Endothelial cell of umbilical vein (primary cell): ENCODE data around the gene C11orf21. TPM values are rescaled to one million over a fixed set of nuclear protein-coding genes. Genes with fewer than 3 reads are reported as not detected.

Experiments
- BruUV-seq: library from RNA; stranded (reverse); fragments of 400-500 nt; replicated peaks from 2 replicates; lab custom pipeline; 2021; lab: Mats Ljungman, UMichigan
- CTCF ChIA-PET: fragments of 300-600, 350-600 bp; sonication (Branson Sonifier 250); formaldehyde crosslinking; loops from one replicate; lab custom pipeline; 2021; ENCODE audit warnings: antibody characterized with exemption, inconsistent platforms; lab: Charles Lee
- POLR2A ChIA-PET: fragments of 300-600, 350-600 bp; sonication (Branson Sonifier 250); formaldehyde crosslinking; loops from one replicate; lab custom pipeline; 2021; ENCODE audit warnings: antibody characterized with exemption, inconsistent platforms; lab: Charles Lee
- DNase-seq: peaks from one replicate; pipeline ENCODE4 v3.0.0-alpha.2; 2011; ENCODE audit warnings: low read depth, low spot score
- FAIRE-seq: peaks from 2 replicates; lab custom pipeline; 2011; peaks lifted over from hg19 to GRCh38; lab: Jason Lieb, UNC
- H2AFZ ChIP-seq: 2 replicates; pipeline ENCODE4 v1.6.0; 2012; ENCODE audit warnings: low read depth, low read length, control low read depth, inconsistent platforms
- H3K27ac ChIP-seq: 2 replicates; pipeline ENCODE4 v1.5.1; 2011; ENCODE audit warnings: low read depth, mild to moderate bottlenecking, control low read depth, low read length, moderate library complexity; ENCODE audit not compliant: insufficient read depth
- H3K27me3 ChIP-seq, 2 experiments: 2 replicates each; pipeline versions ENCODE4 v1.6.0 to v1.6.1; 2011; ENCODE audit warnings: low read length in 2 of 2, mixed read lengths in 1 of 2; ENCODE audit not compliant: control insufficient read depth in 2 of 2, insufficient read depth in 2 of 2
- H3K36me3 ChIP-seq, 2 experiments: 2 replicates in 1 of 2; 3 replicates in 1 of 2; pipeline ENCODE4 v1.5.1; 2011; ENCODE audit warnings: low read length in 2 of 2, mild to moderate bottlenecking in 1 of 2, moderate library complexity in 1 of 2; ENCODE audit not compliant: control insufficient read depth in 2 of 2, insufficient read depth in 2 of 2; ENCODE audit errors: extremely low read depth in 1 of 2
- H3K4me1 ChIP-seq: 3 replicates; pipeline ENCODE4 v1.5.1; 2011; ENCODE audit warnings: mild to moderate bottlenecking, low read length; ENCODE audit not compliant: control insufficient read depth, insufficient read depth; ENCODE audit errors: extremely low read depth
- H3K4me2 ChIP-seq: 2 replicates; pipeline ENCODE4 v1.6.1; 2011; ENCODE audit warnings: low read length, control low read depth, mixed read lengths; ENCODE audit not compliant: insufficient read depth
- H3K4me3 ChIP-seq, 3 experiments: fragments of 200-600 bp in 1 of 3; sonication (generic), shearing (Covaris generic) in 1 of 3; replicated peaks in 1 of 3; 2 replicates each; pipeline ENCODE4 v1.5.1; 2011 to 2016; ENCODE audit warnings: control low read depth in 3 of 3, low read length in 3 of 3, mild to moderate bottlenecking in 2 of 3, inconsistent platforms in 1 of 3, low read depth in 1 of 3, moderate library complexity in 1 of 3; ENCODE audit not compliant: insufficient read depth in 1 of 3
- H3K79me2 ChIP-seq: 2 replicates; pipeline ENCODE4 v1.6.0; 2012; ENCODE audit warnings: low read length, inconsistent platforms; ENCODE audit not compliant: control insufficient read depth, insufficient read depth
- H3K9ac ChIP-seq: replicated peaks from 2 replicates; pipeline ENCODE3; 2011; ENCODE audit warnings: low read length, control low read depth; ENCODE audit not compliant: insufficient read depth; ENCODE audit errors: extremely low read depth
- H3K9me1 ChIP-seq: replicated peaks from 3 replicates; pipeline ENCODE4 v1.6.0; 2011; ENCODE audit warnings: mild to moderate bottlenecking, low read length; ENCODE audit not compliant: control insufficient read depth, insufficient read depth; ENCODE audit errors: extremely low read depth
- H3K9me3 ChIP-seq: replicated peaks from 2 replicates; pipeline ENCODE4 v1.5.1; 2012; ENCODE audit warnings: low read length, inconsistent platforms; ENCODE audit not compliant: control insufficient read depth, insufficient read depth
- H4K20me1 ChIP-seq: replicated peaks from 2 replicates; pipeline ENCODE3; 2011; ENCODE audit warnings: mild to moderate bottlenecking, low read length; ENCODE audit not compliant: control insufficient read depth, insufficient read depth; ENCODE audit errors: extremely low read depth
- CTCF ChIP-seq, 2 donors: IDR thresholded peaks; 1 replicate in 1 of 2; 2 replicates in 1 of 2; pipeline ENCODE4 v1.5.1; 2011; ENCODE audit warnings: low read length in 2 of 2, mild to moderate bottlenecking in 2 of 2, moderate library complexity in 2 of 2, control low read depth in 1 of 2, inconsistent platforms in 1 of 2, low read depth in 1 of 2; ENCODE audit not compliant: insufficient read depth in 1 of 2; ENCODE audit errors: extremely low read depth in 1 of 2
- EZH2 ChIP-seq: IDR thresholded peaks from 2 replicates; pipeline ENCODE4 v1.6.1; 2012; ENCODE audit warnings: borderline replicate concordance, low read depth, mild to moderate bottlenecking, moderate library complexity, low read length, inconsistent platforms; ENCODE audit not compliant: severe bottlenecking
- FOS ChIP-seq: IDR thresholded peaks from 2 replicates; pipeline ENCODE4 v1.6.1; 2011; ENCODE audit warnings: mild to moderate bottlenecking, low read length, moderate library complexity, borderline replicate concordance; ENCODE audit not compliant: insufficient read depth
- GATA2 ChIP-seq: IDR thresholded peaks from 2 replicates; pipeline ENCODE4 v1.7.0; 2011; ENCODE audit warnings: low read depth, mild to moderate bottlenecking, moderate library complexity, mixed read lengths, low read length; ENCODE audit not compliant: insufficient read length, insufficient read depth
- JUN ChIP-seq: IDR thresholded peaks from 2 replicates; pipeline ENCODE4 v1.6.1; 2011; ENCODE audit warnings: borderline replicate concordance, low read depth; ENCODE audit not compliant: insufficient read length, insufficient read depth
- MAX ChIP-seq: IDR thresholded peaks from 2 replicates; pipeline ENCODE4 v1.6.1; 2011; ENCODE audit not compliant: insufficient read depth, insufficient read length
- MYC ChIP-seq: IDR thresholded peaks from one replicate; pipeline ENCODE4 v1.6.1; 2011; ENCODE audit warnings: mild to moderate bottlenecking, low read depth, low read length
- POLR2A ChIP-seq: IDR thresholded peaks from 2 replicates; pipeline ENCODE4 v1.6.1; 2012; ENCODE audit warnings: low read depth, mild to moderate bottlenecking, control low read depth, low read length
- dilution Hi-C: fragments of 300-500 bp; cut with MboI; formaldehyde crosslinking; loops from one replicate; pipeline ENCODE4 v1.15.0; 2019; ENCODE audit warnings: low sequenced_read_pairs; ENCODE audit not compliant: extremely low pct_ligation_motif_present
- intact Hi-C: fragments of 100-400 bp; cut with micrococcal nuclease; formaldehyde crosslinking; loops from one replicate; pipeline ENCODE4 v1.10.0; 2022
- polyA plus RNA-seq, 4 experiments: library from polyadenylated mRNA; depleted of rRNA in 3 of 4; stranded (reverse) in 3 of 4; unstranded in 1 of 4; fragments of >200 nt; gene quantifications; 2 replicates each; pipeline versions ENCODE4 v1.2.1 to v1.2.3, GENCODE V29; 2011 to 2012; ENCODE audit warnings: missing spikeins in 1 of 4
- total RNA-seq: library from RNA; stranded (reverse); gene quantifications from 2 replicates; pipeline ENCODE4 v1.2.3, GENCODE V29; 2021

Gene C11orf21
- total and polyA plus RNA-seq, 2 donors (not counting 3 experiments of a cell fraction or from before 2014, with no cell fraction given): not detected

GRCh38 chr11:2329551-2329950 lies 27.8 kb upstream of the C11orf21 start:
- intact Hi-C loops (no loop called here), dilution Hi-C loops (no loop called here)
- ChIA-PET POLR2A (no interaction called here), CTCF (no interaction called here)
- H2AFZ ChIP-seq: no peak overlapping the region
- no peaks in the 10 kb centered on the region for H3K9me3 ChIP-seq
- no peak for FAIRE-seq
- no peak overlapping the region for H3K4me3 ChIP-seq
- no peaks in the 10 kb centered on the region for H4K20me1 ChIP-seq
- H3K27ac ChIP-seq: no peak overlapping the region
- no peak overlapping the region for H3K4me2 ChIP-seq
- DNase-seq: no peak
- H3K9me1 ChIP-seq: no peaks in the 10 kb centered on the region
- no peaks in the 10 kb centered on the region for H3K27me3 ChIP-seq
- BruUV-seq: no TSS peak
- no peak overlapping the region for H3K9ac ChIP-seq
- H3K4me1 ChIP-seq: no peaks in the 10 kb centered on the region
- TF ChIP-seq FOS (no peak), MAX (no peak), GATA2 (no peak), CTCF (IDR thresholded peaks at IDR 0.05; ENCODE audit: extremely low read depth in 1 of 2, insufficient read depth in 1 of 2, low read depth in 1 of 2, low read length in 2 of 2) (no peak), MYC (no peak), POLR2A (no peak), EZH2 (no peak), JUN (no peak)
- H3K79me2 ChIP-seq: no peaks in the 10 kb centered on the region
- no peaks in the 10 kb centered on the region for H3K36me3 ChIP-seq
